Cardiac muscle cell (in vitro differentiated cells and primary cell): Measurements from ENCODE around the gene GRIA2. TPM values are rescaled to one million over a fixed set of nuclear protein-coding genes. Genes with fewer than 3 reads are reported as not detected.

Source experiments
- DNase-seq, 2 donors: peaks; one replicate each; pipeline versions ENCODE4 v3.0.0 to v3.0.0-alpha.2; 2010 to 2017; ENCODE audit warnings: low read depth in 1 of 2, low spot score in 1 of 2
- H3K27ac ChIP-seq: fragments of 200-600 bp; sonication (generic); 2 replicates; pipeline ENCODE4 v1.5.1; 2016
- H3K27me3 ChIP-seq: fragments of 200-600 bp; sonication (generic); 2 replicates; pipeline ENCODE4 v1.6.0; 2016; ENCODE audit warnings: control low read depth
- H3K36me3 ChIP-seq: fragments of 200-600 bp; sonication (generic); 2 replicates; pipeline ENCODE4 v1.5.1; 2016; ENCODE audit warnings: control low read depth
- H3K4me1 ChIP-seq: fragments of 200-600 bp; sonication (generic); 2 replicates; pipeline ENCODE4 v1.8.1; 2017; ENCODE audit warnings: low read depth, mild to moderate bottlenecking, mixed run types
- H3K4me3 ChIP-seq: fragments of 200-600 bp; sonication (generic); 2 replicates; pipeline ENCODE4 v1.5.1; 2016; ENCODE audit warnings: mild to moderate bottlenecking
- H3K9me3 ChIP-seq: fragments of 200-600 bp; sonication (generic); 2 replicates; pipeline ENCODE4 v1.5.1; 2017; ENCODE audit warnings: low read depth, mild to moderate bottlenecking, control low read depth
- CTCF ChIP-seq: IDR thresholded peaks from 2 replicates; pipeline ENCODE4 v1.5.1; 2012; ENCODE audit warnings: low read depth, mild to moderate bottlenecking, low read length
- polyA plus RNA-seq: library from polyadenylated mRNA; unstranded; fragments of >200 nt; fragmentation: Nextera tagmentation; extraction: Ambion mirVana; gene quantifications from 2 replicates; pipeline ENCODE4 v1.2.1, GENCODE V29; 2016
- total RNA-seq: library from RNA; depleted of rRNA; stranded (reverse); fragments of >200 nt; gene quantifications from 2 replicates; pipeline ENCODE4 v1.2.3, GENCODE V29; 2016

Gene GRIA2
- total and polyA plus RNA-seq, 2 experiments from 2014 or later, result not detected

- DNase-seq, result no peak
- H3K27ac ChIP-seq, result no peak overlapping the region
- no peak for TF ChIP-seq CTCF
- no peak overlapping the region for H3K4me3 ChIP-seq
- H3K36me3 ChIP-seq, result no peaks in the 10 kb centered on the region
- H3K9me3 ChIP-seq, result no peaks in the 10 kb centered on the region
- no peaks in the 10 kb centered on the region for H3K4me1 ChIP-seq
- no peaks in the 10 kb centered on the region for H3K27me3 ChIP-seq
These were observed 80.2 kb downstream of the GRIA2 start for GRCh38 chr4:157300701-157301100.

- no peaks in the 10 kb centered on the region for H3K36me3 ChIP-seq
- no peaks in the 10 kb centered on the region for H3K9me3 ChIP-seq
- DNase-seq, result no peak
- no peak overlapping the region for H3K27ac ChIP-seq
- TF ChIP-seq CTCF, result no peak
- no peak overlapping the region for H3K4me3 ChIP-seq
- no peaks in the 10 kb centered on the region for H3K27me3 ChIP-seq
- no peaks in the 10 kb centered on the region for H3K4me1 ChIP-seq
These were observed 83.0 kb downstream of the GRIA2 start for GRCh38 chr4:157303471-157303960.

GRCh38 chr4:157304769-157305168 lies 84.2 kb downstream of the GRIA2 start:
- H3K4me1 ChIP-seq, result no peaks in the 10 kb centered on the region
- H3K9me3 ChIP-seq, result no peaks in the 10 kb centered on the region
- TF ChIP-seq CTCF, result no peak
- no peak overlapping the region for H3K4me3 ChIP-seq
- no peak overlapping the region for H3K27ac ChIP-seq
- H3K27me3 ChIP-seq, result no peaks in the 10 kb centered on the region
- H3K36me3 ChIP-seq, result no peaks in the 10 kb centered on the region
- DNase-seq, result no peak

- H3K9me3 ChIP-seq, result no peaks in the 10 kb centered on the region
- no peaks in the 10 kb centered on the region for H3K36me3 ChIP-seq
- no peak for DNase-seq
- no peak overlapping the region for H3K27ac ChIP-seq
- no peak for TF ChIP-seq CTCF
- no peak overlapping the region for H3K4me3 ChIP-seq
- H3K27me3 ChIP-seq, result no peaks in the 10 kb centered on the region
- H3K4me1 ChIP-seq, result no peaks in the 10 kb centered on the region
These were observed 92.2 kb downstream of the GRIA2 start for GRCh38 chr4:157312702-157313101.

DNA sequence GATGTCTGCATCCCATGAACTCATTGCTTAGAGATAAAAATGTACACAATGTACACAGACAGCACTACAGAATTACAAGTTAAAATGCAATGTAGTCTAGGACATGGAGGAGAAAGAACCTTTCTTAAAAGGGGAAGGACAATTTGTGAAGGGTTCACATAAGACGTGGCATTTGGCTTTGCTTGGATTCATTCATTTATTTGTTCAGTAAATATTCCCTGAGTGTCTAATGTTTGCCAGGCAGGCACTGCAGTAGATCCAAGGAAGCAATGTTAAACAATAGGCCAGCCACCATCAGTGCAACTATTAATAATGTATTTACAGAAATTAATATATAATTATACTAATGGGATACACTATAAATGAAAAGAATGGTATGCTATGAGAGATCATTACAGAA lies 94.4 kb downstream of the GRIA2 start:
- no peaks in the 10 kb centered on the region for H3K27me3 ChIP-seq
- no peak overlapping the region for H3K27ac ChIP-seq
- H3K36me3 ChIP-seq, result no peaks in the 10 kb centered on the region
- no peak overlapping the region for H3K4me3 ChIP-seq
- H3K9me3 ChIP-seq, result no peaks in the 10 kb centered on the region
- TF ChIP-seq CTCF, result no peak
- H3K4me1 ChIP-seq, result no peaks in the 10 kb centered on the region
- no peak for DNase-seq

- H3K4me3 ChIP-seq, result no peak overlapping the region
- no peaks in the 10 kb centered on the region for H3K4me1 ChIP-seq
- H3K27ac ChIP-seq, result no peak overlapping the region
- H3K27me3 ChIP-seq, result no peaks in the 10 kb centered on the region
- TF ChIP-seq CTCF, result no peak
- no peak for DNase-seq
- H3K9me3 ChIP-seq, result no peaks in the 10 kb centered on the region
- H3K36me3 ChIP-seq, result no peaks in the 10 kb centered on the region
These were observed 95.4 kb downstream of the GRIA2 start for GRCh38 chr4:157315968-157316367.
